HG03442 (cell line): ENCODE data around the gene MAIP1.

ENCODE experiments used
- ATAC-seq: cut with Tn5 transposase; IDR thresholded peaks from one replicate; pipeline ENCODE4 v1.9.1; 2021; ENCODE audit warnings: mild to moderate bottlenecking, moderate library complexity; ENCODE audit not compliant: unreplicated experiment

MAIP1 gene

DNA sequence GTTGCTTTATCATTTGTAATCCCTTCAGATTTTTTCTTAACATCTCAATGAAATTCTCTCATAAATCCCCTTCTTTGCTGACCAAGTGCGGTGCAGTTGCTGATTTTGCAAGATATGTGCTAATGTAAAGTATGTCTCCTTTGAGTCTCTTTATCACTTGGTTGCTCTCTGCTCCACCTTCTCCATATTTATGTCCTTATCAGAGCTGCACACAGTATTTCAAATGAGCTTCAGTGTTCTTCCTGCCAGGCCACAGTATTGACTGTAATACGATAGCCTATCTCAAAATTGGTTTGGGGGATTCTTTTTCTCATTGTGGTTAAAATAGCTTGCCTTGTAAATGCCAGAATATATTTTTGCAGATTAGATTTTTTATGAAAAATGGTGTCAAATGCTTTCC, 32.2 kb downstream of the MAIP1 start:
- no peak for ATAC-seq

- no peak for ATAC-seq
Measured at GRCh38 chr2:199988151-199988550, 32.8 kb downstream of the MAIP1 start.

GRCh38 chr2:199989822-199990221, 34.4 kb downstream of the MAIP1 start:
- ATAC-seq, result no peak

GRCh38 chr2:199991691-199992090, 36.3 kb downstream of the MAIP1 start:
- no peak for ATAC-seq

DNA sequence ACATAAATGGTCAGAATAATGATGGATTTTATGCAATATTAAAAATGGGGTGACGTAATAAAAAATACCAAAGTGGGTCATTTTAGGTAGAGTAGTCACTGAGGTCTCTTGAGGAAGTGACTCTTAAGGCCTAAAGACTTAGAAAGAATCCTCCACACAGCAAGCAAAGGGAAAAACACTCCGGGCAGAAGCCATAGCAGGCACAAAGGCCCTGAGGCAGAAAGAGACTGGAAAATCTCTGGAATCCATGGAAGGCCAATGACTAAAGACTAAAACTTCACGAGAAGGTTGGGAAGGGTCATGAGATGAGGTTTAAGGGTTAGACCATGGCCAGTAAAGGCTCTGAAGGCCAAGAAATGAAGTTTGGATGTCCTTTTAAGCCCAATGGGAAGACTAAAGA, 36.9 kb downstream of the MAIP1 start:
- no peak for ATAC-seq

DNA sequence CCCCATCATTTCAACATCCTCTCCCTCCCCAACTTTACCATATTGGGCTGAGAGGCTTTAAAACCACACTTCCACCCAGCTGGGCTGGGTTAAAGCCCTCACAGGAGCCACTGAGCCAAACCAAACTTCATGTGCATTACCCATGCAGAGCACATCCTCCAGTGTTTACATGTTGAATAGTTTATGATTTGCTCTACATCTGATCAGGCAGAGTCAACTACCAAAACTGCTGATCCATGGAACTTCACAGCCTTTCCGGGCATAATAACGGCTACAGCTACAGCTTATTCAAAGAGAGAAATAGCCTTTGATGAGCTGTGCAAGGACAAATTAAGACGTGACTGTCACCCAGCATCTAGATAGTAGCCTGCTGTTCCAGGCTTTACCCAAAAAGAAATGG, 39.0 kb downstream of the MAIP1 start:
- ATAC-seq, result no peak

DNA sequence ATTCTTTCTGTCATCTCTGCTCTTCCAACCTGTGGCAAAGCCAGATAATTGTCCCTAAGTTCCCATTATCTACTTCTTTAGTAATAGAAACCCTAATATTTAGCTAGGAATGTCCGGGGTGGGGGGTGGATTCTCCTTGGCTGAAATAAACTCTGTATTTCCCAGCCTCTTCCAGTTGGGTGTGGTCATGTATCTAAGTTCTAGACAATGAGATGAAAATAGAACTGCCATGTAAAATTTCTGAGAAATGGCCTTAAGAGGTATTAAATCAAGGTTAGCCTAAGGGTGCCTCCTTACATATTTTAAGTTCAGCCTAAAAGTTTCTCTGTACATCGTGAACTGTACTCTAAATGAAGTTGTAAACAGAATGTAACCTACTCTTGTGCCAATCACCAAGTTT, 39.5 kb downstream of the MAIP1 start:
- no peak for ATAC-seq

GRCh38 chr2:199997296-199997695, 41.9 kb downstream of the MAIP1 start:
- no peak for ATAC-seq

DNA sequence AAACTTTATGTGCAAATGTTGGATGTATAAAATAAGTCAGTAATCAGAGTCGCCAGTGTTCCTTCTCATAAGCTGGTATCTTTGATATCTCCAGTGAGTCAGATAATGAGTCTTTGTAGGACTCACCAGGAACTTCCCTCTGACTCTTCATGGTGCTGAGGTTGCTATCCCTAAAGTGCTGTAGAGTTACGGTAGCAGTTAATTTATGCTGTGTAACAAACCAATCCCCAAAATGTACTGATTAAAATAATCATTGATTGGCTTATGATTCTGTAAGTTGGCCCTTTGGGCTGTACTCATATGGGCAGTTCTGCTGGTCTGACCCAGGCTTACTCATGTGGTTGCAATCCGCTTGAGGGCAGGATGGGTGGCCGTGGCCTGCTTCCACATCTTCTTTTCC, 43.8 kb downstream of the MAIP1 start:
- no peak for ATAC-seq

GRCh38 chr2:200000444-200001163, 45.2 kb downstream of the MAIP1 start:
- no peak for ATAC-seq

DNA sequence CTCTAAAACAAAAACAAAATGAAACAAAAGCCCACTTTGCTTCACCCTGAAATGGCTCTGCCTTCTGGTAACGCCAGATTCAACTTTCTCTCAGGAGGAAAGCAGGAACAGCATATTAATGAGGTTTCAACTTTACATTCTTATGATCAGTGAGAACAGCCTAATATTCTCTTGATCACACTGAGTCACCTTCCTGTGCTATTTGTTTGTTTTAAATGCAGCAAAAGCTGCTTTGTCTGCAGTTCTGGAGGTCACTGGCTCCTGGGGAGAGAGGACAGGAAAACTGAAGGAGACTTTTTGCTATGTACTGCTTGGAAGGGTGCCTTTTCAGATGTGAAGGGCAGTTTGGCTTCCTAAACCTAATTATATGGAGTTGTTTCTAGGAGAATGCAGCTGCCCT, 48.1 kb downstream of the MAIP1 start:
- ATAC-seq, result no peak

GRCh38 chr2:200005675-200006074, 50.3 kb downstream of the MAIP1 start:
- no peak for ATAC-seq

DNA sequence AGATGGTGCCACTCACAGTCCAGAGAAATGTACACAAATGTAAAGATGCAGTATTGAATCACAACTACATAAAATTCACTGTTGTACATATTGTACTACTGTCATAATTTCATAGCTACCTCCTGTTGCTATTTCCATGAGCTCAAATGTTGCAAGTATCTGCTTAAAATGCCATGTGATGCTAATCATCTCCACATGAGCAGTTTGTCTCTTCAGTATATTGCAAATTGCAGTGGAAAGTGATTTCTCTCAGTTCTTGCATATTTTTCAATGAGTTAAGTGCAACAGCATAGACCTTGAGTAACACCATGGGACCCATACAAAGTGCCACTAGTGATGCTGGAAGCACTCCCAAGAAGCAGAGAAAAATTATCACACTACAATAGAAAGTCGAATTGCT, 51.9 kb downstream of the MAIP1 start:
- no peak for ATAC-seq

DNA sequence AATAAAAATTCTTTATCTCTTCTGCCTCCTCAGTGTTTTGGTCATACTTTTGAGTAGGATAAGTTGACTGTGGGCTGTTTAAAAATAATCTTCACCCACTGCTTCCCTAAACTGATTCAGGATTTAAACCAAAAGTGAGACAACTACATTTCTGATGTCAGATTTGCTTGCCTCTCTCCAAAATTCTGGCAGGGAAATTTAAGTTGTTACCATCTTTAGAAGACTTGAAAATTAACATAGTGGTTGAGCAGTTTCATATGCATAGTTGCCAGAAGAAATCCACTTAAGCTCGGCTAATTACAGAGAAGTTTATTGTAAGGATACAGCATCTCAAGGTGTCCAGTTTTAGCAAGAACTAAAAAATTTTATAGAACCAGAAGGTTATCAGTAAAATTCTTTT, 57.0 kb downstream of the MAIP1 start:
- ATAC-seq, result no peak
